IPS DF 6.9 (cell line): ENCODE data around the gene C2CD3.

ENCODE experiments used
- DNase-seq: peaks from one replicate; pipeline ENCODE4 v3.0.0-alpha.2; 2013; ENCODE audit warnings: low read depth, low spot score
- H3K27ac ChIP-seq: one replicate; pipeline ENCODE4 v1.5.1; 2013; ENCODE audit warnings: low read length, control low read depth
- H3K27me3 ChIP-seq: 2 replicates; pipeline ENCODE4 v1.6.1; 2013; ENCODE audit warnings: mild to moderate bottlenecking, low read length; ENCODE audit not compliant: control insufficient read depth, insufficient read depth
- H3K36me3 ChIP-seq: 2 replicates; pipeline ENCODE4 v1.6.1; 2013; ENCODE audit warnings: low read length; ENCODE audit not compliant: control insufficient read depth, insufficient read depth
- H3K4me1 ChIP-seq: 2 replicates; pipeline ENCODE4 v1.6.1; 2013; ENCODE audit warnings: low read length; ENCODE audit not compliant: control insufficient read depth, insufficient read depth
- H3K4me3 ChIP-seq: 2 replicates; pipeline ENCODE4 v1.5.1; 2013; ENCODE audit warnings: mild to moderate bottlenecking, low read length
- H3K9me3 ChIP-seq: 2 replicates; pipeline ENCODE4 v1.6.1; 2013; ENCODE audit warnings: low read length, inconsistent platforms; ENCODE audit not compliant: control insufficient read depth, insufficient read depth
- WGBS: extraction: QIAGEN DNeasy Blood & Tissue Kit; methylation state at CpG from one replicate; pipeline ENCODE4 v1.1.7; 2013; ENCODE audit warnings: mixed read lengths, missing lambda C conversion rate; ENCODE audit not compliant: insufficient read length, insufficient coverage; 5-methylcytosine and 5-hydroxymethylcytosine counted together

Gene C2CD3

GRCh38 chr11:74043450-74043849 lies 127.4 kb downstream of the C2CD3 start:
- Histone ChIP-seq H3K9me3 (no peaks in the 10 kb centered on the region), H3K4me1 (no peaks in the 10 kb centered on the region), H3K27me3 (no peaks in the 10 kb centered on the region), H3K27ac (no peak overlapping the region), H3K36me3 (no peaks in the 10 kb centered on the region), H3K4me3 (no peak overlapping the region)
- no peak for DNase-seq
- no CpG with 5 or more reads among the region's 1 CpG for WGBS

GRCh38 chr11:74037309-74037708 lies 133.5 kb downstream of the C2CD3 start:
- H3K27me3 ChIP-seq, result no peaks in the 10 kb centered on the region
- DNase-seq, result no peak
- H3K27ac ChIP-seq, result no peak overlapping the region
- no peaks in the 10 kb centered on the region for H3K9me3 ChIP-seq
- 0 out of 2 replicates have a peak, but pooled peaks cover 3% of the 10 kb centered on the region for H3K36me3 ChIP-seq
- H3K4me3 ChIP-seq, result no peak overlapping the region
- H3K4me1 ChIP-seq, result no peaks in the 10 kb centered on the region
- WGBS, result no CpG with 5 or more reads among the region's 4 CpGs

- Histone ChIP-seq H3K27ac (no peak overlapping the region), H3K4me3 (no peak overlapping the region), H3K9me3 (no peaks in the 10 kb centered on the region), H3K27me3 (no peaks in the 10 kb centered on the region), H3K36me3 (0 out of 2 replicates have a peak, but pooled peaks cover 3% of the 10 kb centered on the region), H3K4me1 (no peaks in the 10 kb centered on the region)
- no CpG with 5 or more reads among the region's 1 CpG for WGBS
- DNase-seq, result no peak
Measured at GRCh38 chr11:74035264-74035663, 135.5 kb downstream of the C2CD3 start.

DNA sequence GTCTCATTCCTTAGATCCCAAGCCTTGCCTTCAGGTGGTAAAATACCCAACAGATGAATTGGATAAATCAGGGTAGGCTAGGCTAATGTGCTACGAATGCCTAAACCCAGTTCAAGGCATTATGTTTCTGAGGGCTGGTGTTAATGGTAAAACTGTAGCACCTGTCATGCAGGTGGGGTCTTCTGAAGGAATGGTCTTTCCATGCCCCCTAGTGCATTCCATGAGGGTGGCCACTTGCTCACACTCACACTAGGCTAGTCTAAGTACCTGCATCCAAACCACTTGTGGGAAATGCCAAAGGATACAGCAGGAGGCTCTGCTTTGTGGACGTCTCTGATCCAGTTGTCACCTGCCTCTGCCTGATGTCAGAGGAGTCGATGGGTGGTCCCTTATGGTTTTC lies 137.8 kb downstream of the C2CD3 start:
- Histone ChIP-seq H3K9me3 (no peaks in the 10 kb centered on the region), H3K36me3 (0 out of 2 replicates have a peak, but pooled peaks cover 3% of the 10 kb centered on the region), H3K4me3 (no peak overlapping the region), H3K27ac (no peak overlapping the region), H3K27me3 (no peaks in the 10 kb centered on the region), H3K4me1 (no peaks in the 10 kb centered on the region)
- no CpG with 5 or more reads among the region's 3 CpGs for WGBS
- no peak for DNase-seq

- Histone ChIP-seq H3K4me1 (no peaks in the 10 kb centered on the region), H3K9me3 (no peaks in the 10 kb centered on the region), H3K36me3 (0 out of 2 replicates have a peak, but pooled peaks cover 3% of the 10 kb centered on the region), H3K27ac (no peak overlapping the region), H3K4me3 (no peak overlapping the region), H3K27me3 (no peaks in the 10 kb centered on the region)
- DNase-seq, result no peak
- WGBS, result no CpG with 5 or more reads among the region's 9 CpGs
Measured at GRCh38 chr11:74030723-74031676, 139.8 kb downstream of the C2CD3 start.

DNA sequence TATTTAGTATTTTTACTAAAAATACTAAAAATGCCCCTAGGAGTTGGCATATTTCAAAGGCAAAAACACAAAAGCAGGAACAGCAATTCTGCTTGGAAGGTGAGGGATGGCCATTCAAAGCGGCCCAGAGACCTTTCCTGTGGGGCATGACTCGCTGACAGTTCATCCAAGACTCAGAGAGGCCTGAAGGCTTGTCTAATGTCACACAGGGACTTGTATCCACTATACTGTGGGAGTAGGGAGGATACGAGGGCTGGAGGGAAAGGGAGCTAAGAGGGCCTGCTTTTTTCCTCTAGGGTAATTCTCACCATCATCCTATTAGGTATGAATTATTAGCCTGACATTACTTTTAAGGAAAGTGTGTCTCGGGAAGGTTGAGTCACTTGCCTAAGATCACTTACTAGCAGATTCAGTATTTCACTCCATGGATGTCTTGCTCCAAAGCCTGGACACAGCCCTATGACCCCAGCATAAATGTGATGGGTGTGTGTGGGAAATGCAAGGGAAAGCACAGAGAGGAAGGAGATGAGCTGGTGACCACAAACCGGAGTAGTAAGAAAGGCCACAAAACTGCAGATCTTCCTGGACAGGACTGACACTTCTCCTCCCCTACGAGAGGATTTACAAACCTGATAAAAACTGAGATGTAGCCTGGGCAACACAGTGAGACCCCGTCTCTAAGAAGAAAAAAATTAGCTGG lies 145.2 kb downstream of the C2CD3 start:
- Histone ChIP-seq H3K4me1 (no peaks in the 10 kb centered on the region), H3K4me3 (no peak overlapping the region), H3K9me3 (no peaks in the 10 kb centered on the region), H3K36me3 (no peaks in the 10 kb centered on the region), H3K27ac (no peak overlapping the region), H3K27me3 (no peaks in the 10 kb centered on the region)
- no peak for DNase-seq
- no CpG with 5 or more reads among the region's 7 CpGs for WGBS

DNA sequence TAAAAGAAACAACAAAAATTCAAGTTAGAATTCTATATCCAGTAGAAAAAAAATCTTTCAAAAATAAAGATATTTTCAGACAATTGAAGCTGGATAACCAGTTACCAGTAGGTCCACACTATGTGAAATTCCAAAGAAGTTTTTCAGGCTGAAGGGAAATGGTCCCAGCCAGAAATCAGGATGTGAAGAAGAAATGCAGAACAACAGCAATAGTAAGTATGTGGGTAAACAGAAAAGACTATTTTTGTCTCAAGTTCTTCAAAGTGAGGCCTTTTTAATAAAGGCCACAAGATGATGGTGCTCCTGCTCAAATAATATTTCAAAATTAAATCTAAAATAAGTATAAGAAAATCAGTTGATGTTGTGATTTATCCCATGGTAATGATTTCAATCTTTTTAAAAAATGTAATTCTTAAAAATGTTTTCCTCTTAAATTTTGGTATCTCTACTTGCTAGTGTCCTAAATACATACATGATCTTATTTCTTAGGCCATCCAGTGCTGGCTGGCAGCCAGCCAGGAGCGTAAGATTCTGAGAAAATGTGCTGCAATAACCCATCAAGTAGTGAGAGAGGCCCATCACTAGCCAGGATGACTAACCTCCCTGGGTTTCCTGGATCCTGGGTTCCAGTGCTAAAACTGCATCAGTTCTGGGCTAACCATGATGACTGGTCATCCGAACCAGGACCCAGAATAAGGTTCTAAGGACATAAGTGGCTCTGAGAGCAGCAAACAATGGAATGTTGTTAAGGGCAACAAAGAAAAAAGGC lies 146.4 kb downstream of the C2CD3 start:
- H3K4me1 ChIP-seq, result no peaks in the 10 kb centered on the region
- H3K36me3 ChIP-seq, result no peaks in the 10 kb centered on the region
- WGBS, result no CpG with 5 or more reads among the region's 2 CpGs
- H3K27ac ChIP-seq, result no peak overlapping the region
- no peak overlapping the region for H3K4me3 ChIP-seq
- no peaks in the 10 kb centered on the region for H3K9me3 ChIP-seq
- no peaks in the 10 kb centered on the region for H3K27me3 ChIP-seq
- DNase-seq, result no peak

DNA sequence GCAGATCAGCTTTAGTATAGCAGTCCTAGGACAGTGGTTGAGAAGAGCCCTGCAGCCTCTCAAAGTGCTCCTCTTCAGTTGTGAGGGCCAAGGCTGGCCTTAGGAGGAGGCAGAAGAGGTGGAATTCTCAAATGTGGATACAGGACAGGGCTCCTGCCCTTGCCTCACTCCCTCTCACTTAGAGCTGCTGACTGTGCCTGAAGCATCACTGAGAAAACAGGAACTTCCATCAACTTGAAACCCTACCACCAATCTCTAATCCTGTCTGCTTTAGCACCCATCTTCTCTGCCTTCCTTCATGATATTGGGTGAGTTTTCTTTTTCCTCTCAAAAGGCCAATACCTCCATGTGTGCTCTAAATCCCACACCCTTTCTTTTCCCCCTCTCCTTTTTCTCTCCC lies 147.5 kb downstream of the C2CD3 start:
- no peak for DNase-seq
- Histone ChIP-seq H3K27ac (no peak overlapping the region), H3K27me3 (no peaks in the 10 kb centered on the region), H3K9me3 (no peaks in the 10 kb centered on the region), H3K4me1 (no peaks in the 10 kb centered on the region), H3K36me3 (no peaks in the 10 kb centered on the region), H3K4me3 (no peak overlapping the region)

- no peak overlapping the region for H3K27ac ChIP-seq
- WGBS, result no CpG with 5 or more reads among the region's 6 CpGs
- no peak overlapping the region for H3K4me3 ChIP-seq
- H3K4me1 ChIP-seq, result no peaks in the 10 kb centered on the region
- no peaks in the 10 kb centered on the region for H3K36me3 ChIP-seq
- no peak for DNase-seq
- no peaks in the 10 kb centered on the region for H3K9me3 ChIP-seq
- no peaks in the 10 kb centered on the region for H3K27me3 ChIP-seq
Measured at GRCh38 chr11:74022546-74022945, 148.3 kb downstream of the C2CD3 start.

DNA sequence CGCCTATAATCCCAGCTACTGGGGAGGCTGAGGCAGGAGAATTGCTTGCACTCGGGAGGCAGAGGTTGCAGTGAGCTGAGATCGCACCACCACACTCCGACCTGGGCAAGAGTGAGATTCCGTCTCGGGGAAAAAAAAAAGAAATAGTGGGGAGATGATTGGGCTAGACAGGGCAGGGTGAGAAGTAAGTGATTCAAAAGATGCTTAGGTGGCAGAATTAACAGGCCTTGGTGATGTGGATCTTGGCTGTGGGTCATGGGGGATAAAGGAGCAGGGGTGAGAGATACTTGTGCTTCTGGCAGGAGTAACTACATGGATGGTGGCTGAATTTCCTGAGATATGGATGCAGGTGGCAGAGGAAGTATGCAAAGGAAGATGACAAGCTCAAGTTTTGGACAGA lies 148.8 kb downstream of the C2CD3 start:
- WGBS, result no CpG with 5 or more reads among the region's 6 CpGs
- H3K4me1 ChIP-seq, result no peaks in the 10 kb centered on the region

More for the DNA sequence above, 148.8 kb downstream of the C2CD3 start:
- Histone ChIP-seq H3K27ac (no peak overlapping the region), H3K9me3 (no peaks in the 10 kb centered on the region), H3K36me3 (no peaks in the 10 kb centered on the region), H3K27me3 (no peaks in the 10 kb centered on the region), H3K4me3 (no peak overlapping the region)
- no peak for DNase-seq
